HK-2 (cell line): ENCODE measurements around the gene TMF1.

Experiments used
- DNase-seq: peaks from one replicate; pipeline ENCODE4 v3.0.0-alpha.2; 2018; ENCODE audit not compliant: unreplicated experiment

The TMF1 gene

GRCh38 chr3:69080233-69080920 lies 28.2 kb upstream of the TMF1 start, which contains the start of gene UBA3:
Gene UBA3, minus strand, starts transcription at chr3:69080365. Its CDS starts 12 bp downstream, at chr3:69080353.
- peak; percentile 84 for DNase-seq

GRCh38 chr3:69079269-69080159 lies 27.4 kb upstream of the TMF1 start:
- no peak for DNase-seq

- no peak for DNase-seq
Observed at GRCh38 chr3:69072928-69073327, 20.8 kb upstream of the TMF1 start.

GRCh38 chr3:69066121-69066520 lies 14.0 kb upstream of the TMF1 start:
- DNase-seq, result no peak

- no peak for DNase-seq
Observed at GRCh38 chr3:69065318-69065964, 13.3 kb upstream of the TMF1 start.

- no peak for DNase-seq
Observed at GRCh38 chr3:69063636-69064035, 11.5 kb upstream of the TMF1 start.

- DNase-seq, result no peak
Observed at GRCh38 chr3:69059688-69060087, 7.6 kb upstream of the TMF1 start.

- no peak for DNase-seq
Observed at GRCh38 chr3:69058947-69059224, 6.8 kb upstream of the TMF1 start.

GRCh38 chr3:69058180-69058946 lies 6.2 kb upstream of the TMF1 start:
- DNase-seq, result no peak

- DNase-seq, result no peak
Observed at GRCh38 chr3:69052472-69052898, 352 bp upstream of the TMF1 start.

GRCh38 chr3:69048990-69049389 lies 3.1 kb downstream of the TMF1 start:
- no peak for DNase-seq

GRCh38 chr3:69044608-69045007 lies 7.5 kb downstream of the TMF1 start:
- no peak for DNase-seq

GRCh38 chr3:69033470-69033869 lies 18.7 kb downstream of the TMF1 start:
- no peak for DNase-seq

- no peak for DNase-seq
Observed at GRCh38 chr3:69032737-69033136, 19.4 kb downstream of the TMF1 start.

- DNase-seq, result no peak
Observed at GRCh38 chr3:69032142-69032541, 20.0 kb downstream of the TMF1 start.

- no peak for DNase-seq
Observed at GRCh38 chr3:69031635-69032034, 20.5 kb downstream of the TMF1 start.

- no peak for DNase-seq
Observed at GRCh38 chr3:69020857-69021256, 31.3 kb downstream of the TMF1 start.

- DNase-seq, result no peak
Observed at GRCh38 chr3:69020424-69020823, 31.7 kb downstream of the TMF1 start.

- no peak for DNase-seq
Observed at GRCh38 chr3:69016901-69017300, 35.2 kb downstream of the TMF1 start.

- DNase-seq, result no peak
Observed at GRCh38 chr3:69016102-69016501, 36.0 kb downstream of the TMF1 start.

- DNase-seq, result no peak
Observed at GRCh38 chr3:69014022-69014580, 38.0 kb downstream of the TMF1 start.
